Measurements from ENCODE around the gene PARN. TPM values are rescaled to one million over a fixed set of nuclear protein-coding genes. Genes with fewer than 3 reads are reported as not detected.

PARN gene
- total RNA-seq, 1 experiment from 2014 or later: 30.7 TPM

- BruUV-seq (replicated peaks): no TSS peak
- H3K36me3 ChIP-seq (ENCODE audit: control insufficient read depth, insufficient read depth, low read length): no peaks in the 10 kb centered on the region
- ChIA-PET CTCF (no interaction called here), POLR2A (no interaction called here)
- peaks cover 5% of the 10 kb centered on the region for H3K36me3 Mint-ChIP-seq (ENCODE audit: insufficient read depth, unreplicated experiment)
- intact Hi-C loops (cut with micrococcal nuclease; ENCODE audit: unreplicated experiment): no loop called here
- H3K4me3 ChIP-seq (ENCODE audit: low read depth, low read length): no peak overlapping the region
- H3K4me3 Mint-ChIP-seq (ENCODE audit: unreplicated experiment): no peak overlapping the region
- H3K9me3 Mint-ChIP-seq (ENCODE audit: unreplicated experiment): peaks cover 19% of the 10 kb centered on the region
- DNase-seq: no peak
- peaks cover 3% of the 10 kb centered on the region; the same call in 1 of the 2 replicates for H3K9me3 ChIP-seq
- no peak overlapping the region for H3K27ac Mint-ChIP-seq (ENCODE audit: unreplicated experiment)
- no peaks in the 10 kb centered on the region for H3K27me3 Mint-ChIP-seq (ENCODE audit: insufficient read depth, unreplicated experiment)
- no peak for TF ChIP-seq CTCF (IDR thresholded peaks at IDR 0.05; ENCODE audit: insufficient read depth in 1 of 2, low read depth in 1 of 2, low read length in 1 of 2, severe bottlenecking in 1 of 2, unreplicated experiment in 1 of 2)
- H3K27me3 ChIP-seq (replicated peaks; ENCODE audit: control insufficient read depth, insufficient read depth, low read length): no peaks in the 10 kb centered on the region
- peaks cover 4% of the 10 kb centered on the region for H3K4me1 ChIP-seq
- H3K4me1 Mint-ChIP-seq (ENCODE audit: low read depth, unreplicated experiment): peaks cover 7% of the 10 kb centered on the region
These were observed 171.5 kb downstream of the PARN start for GRCh38 chr16:14458576-14458975.

GRCh38 chr16:14456793-14457481, 173.1 kb downstream of the PARN start:
- Mint-ChIP-seq H3K4me3 (ENCODE audit: unreplicated experiment) (no peak overlapping the region), H3K27ac (ENCODE audit: unreplicated experiment) (no peak overlapping the region), H3K9me3 (ENCODE audit: unreplicated experiment) (peaks cover 2% of the 10 kb centered on the region), H3K4me1 (ENCODE audit: low read depth, unreplicated experiment) (peaks cover 7% of the 10 kb centered on the region), H3K36me3 (ENCODE audit: insufficient read depth, unreplicated experiment) (no peaks in the 10 kb centered on the region), H3K27me3 (ENCODE audit: insufficient read depth, unreplicated experiment) (no peaks in the 10 kb centered on the region)
- Histone ChIP-seq H3K36me3 (ENCODE audit: control insufficient read depth, insufficient read depth, low read length) (no peaks in the 10 kb centered on the region), H3K9me3 (no peaks in the 10 kb centered on the region), H3K27me3 (replicated peaks; ENCODE audit: control insufficient read depth, insufficient read depth, low read length) (no peaks in the 10 kb centered on the region), H3K4me3 (ENCODE audit: low read depth, low read length) (no peak overlapping the region), H3K4me1 (peaks cover 4% of the 10 kb centered on the region)
- no TSS peak for BruUV-seq (replicated peaks)
- POLR2A ChIA-PET: no interaction called here
- no peak for DNase-seq
- CTCF ChIA-PET: no interaction called here
- intact Hi-C loops (cut with micrococcal nuclease; ENCODE audit: unreplicated experiment): no loop called here
- no peak for TF ChIP-seq CTCF (IDR thresholded peaks at IDR 0.05; ENCODE audit: insufficient read depth in 1 of 2, low read depth in 1 of 2, low read length in 1 of 2, severe bottlenecking in 1 of 2, unreplicated experiment in 1 of 2)

- Mint-ChIP-seq H3K36me3 (ENCODE audit: insufficient read depth, unreplicated experiment) (no peaks in the 10 kb centered on the region), H3K4me1 (ENCODE audit: low read depth, unreplicated experiment) (peaks cover 7% of the 10 kb centered on the region), H3K4me3 (ENCODE audit: unreplicated experiment) (no peak overlapping the region), H3K27me3 (ENCODE audit: insufficient read depth, unreplicated experiment) (no peaks in the 10 kb centered on the region), H3K27ac (ENCODE audit: unreplicated experiment) (peak overlapping the region; percentile 4), H3K9me3 (ENCODE audit: unreplicated experiment) (no peaks in the 10 kb centered on the region)
- no peaks in the 10 kb centered on the region for H3K9me3 ChIP-seq
- peak; percentile 38 to 40 for DNase-seq
- no peak for TF ChIP-seq CTCF (IDR thresholded peaks at IDR 0.05; ENCODE audit: insufficient read depth in 1 of 2, low read depth in 1 of 2, low read length in 1 of 2, severe bottlenecking in 1 of 2, unreplicated experiment in 1 of 2)
- POLR2A ChIA-PET: no interaction called here
- peaks cover 4% of the 10 kb centered on the region for H3K4me1 ChIP-seq
- H3K27me3 ChIP-seq (replicated peaks; ENCODE audit: control insufficient read depth, insufficient read depth, low read length): no peaks in the 10 kb centered on the region
- no peak overlapping the region for H3K4me3 ChIP-seq (ENCODE audit: low read depth, low read length)
- BruUV-seq (replicated peaks): no TSS peak
- H3K36me3 ChIP-seq (ENCODE audit: control insufficient read depth, insufficient read depth, low read length): no peaks in the 10 kb centered on the region
- CTCF ChIA-PET: no interaction called here
- intact Hi-C loops (cut with micrococcal nuclease; ENCODE audit: unreplicated experiment): no loop called here
These were observed 174.5 kb downstream of the PARN start for GRCh38 chr16:14455573-14455972.

All from Caco-2 (cell line).